ENCODE data around the gene RAB17.

DNA sequence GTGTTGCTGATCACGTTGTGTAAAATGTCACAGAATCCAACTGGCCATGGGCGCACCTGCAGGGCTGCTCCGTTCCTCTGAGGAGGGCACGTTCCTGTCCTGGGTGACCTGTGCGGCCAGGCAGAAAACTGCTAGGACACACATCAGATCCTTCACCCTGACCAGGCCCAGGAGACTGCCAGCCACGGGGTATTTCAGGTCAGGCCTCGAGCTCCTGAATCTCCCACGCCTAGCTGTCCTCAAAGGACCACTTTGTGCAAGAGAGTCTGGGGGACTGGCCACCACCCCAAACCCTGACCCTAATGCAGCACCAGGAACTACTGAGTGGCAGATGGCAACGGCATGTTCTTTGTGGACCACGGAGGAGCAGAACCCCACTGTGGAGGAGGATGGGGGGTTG lies 13.1 kb downstream of the RAB17 start:
- TF ChIP-seq CTCF (IDR thresholded peaks at IDR 0.05) (no peak), POLR2AphosphoS5 (IDR thresholded peaks at IDR 0.05) (no peak), POLR2A (IDR thresholded peaks at IDR 0.05) (no peak)

Data from prostate gland (tissue), 2 donors.